DND-41 (cell line): ENCODE results near the gene RAB28.

Experiments
- ATAC-seq: fragments of 200-7000 bp; cut with Tn5 transposase; 3 replicates; pipeline ENCODE4 v1.9.1; 2021; ENCODE audit warnings: low read depth; ENCODE audit not compliant: insufficient read depth
- DNase-seq: peaks from one replicate; pipeline ENCODE4 v3.0.0-alpha.2; 2020
- H2AFZ ChIP-seq: 2 replicates; pipeline ENCODE4 v1.6.0; 2012; ENCODE audit warnings: low read depth, low read length
- H3K27ac ChIP-seq: 2 replicates; pipeline ENCODE4 v1.5.1; 2012; ENCODE audit warnings: low read length, inconsistent platforms
- H3K27me3 ChIP-seq: fragments of 200-600 bp; sonication (generic); 2 replicates; pipeline ENCODE4 v1.6.0; 2012; ENCODE audit warnings: low read length, mild to moderate bottlenecking, inconsistent platforms; ENCODE audit not compliant: insufficient read depth, poor library complexity
- H3K36me3 ChIP-seq: 2 replicates; pipeline ENCODE4 v1.5.1; 2012; ENCODE audit warnings: low read length, inconsistent platforms; ENCODE audit not compliant: insufficient read depth
- H3K4me1 ChIP-seq: 2 replicates; pipeline ENCODE4 v1.5.1; 2012; ENCODE audit warnings: mild to moderate bottlenecking, low read length; ENCODE audit not compliant: insufficient read depth
- H3K4me2 ChIP-seq: 2 replicates; pipeline ENCODE4 v1.6.0; 2012; ENCODE audit warnings: mild to moderate bottlenecking, moderate library complexity, low read length, inconsistent platforms; ENCODE audit not compliant: insufficient read depth
- H3K4me3 ChIP-seq, 2 experiments: fragments of 200-600 bp in 1 of 2; shearing (Covaris generic) in 1 of 2; 2 replicates each; pipeline ENCODE4 v1.5.1; 2012 to 2016; ENCODE audit warnings: inconsistent platforms in 2 of 2, low read length in 2 of 2, mild to moderate bottlenecking in 2 of 2, low read depth in 1 of 2, moderate library complexity in 1 of 2
- H3K79me2 ChIP-seq: 2 replicates; pipeline ENCODE4 v1.6.0; 2012; ENCODE audit warnings: low read length, inconsistent platforms; ENCODE audit not compliant: insufficient read depth
- H3K9ac ChIP-seq: 2 replicates; pipeline ENCODE4 v1.6.0; 2012; ENCODE audit warnings: low read depth, mild to moderate bottlenecking, inconsistent platforms, low read length, moderate library complexity
- H3K9me3 ChIP-seq: 2 replicates; pipeline ENCODE4 v1.5.1; 2012; ENCODE audit warnings: low read length, moderate library complexity, mild to moderate bottlenecking, inconsistent platforms; ENCODE audit not compliant: insufficient read depth, severe bottlenecking
- H4K20me1 ChIP-seq: 2 replicates; pipeline ENCODE4 v1.6.0; 2012; ENCODE audit warnings: low read length; ENCODE audit not compliant: insufficient read depth
- EZH2 ChIP-seq: IDR thresholded peaks from 3 replicates; pipeline ENCODE4 v1.6.1; 2012; ENCODE audit warnings: borderline replicate concordance, low read depth, mild to moderate bottlenecking, moderate library complexity, low read length, inconsistent platforms; ENCODE audit not compliant: severe bottlenecking
- TF ChIP-seq, protein P1 (sequence below): IDR thresholded peaks from 2 replicates; pipeline ENCODE4 v1.5.1; 2012; ENCODE audit warnings: borderline replicate concordance, low read length, moderate library complexity, mild to moderate bottlenecking; ENCODE audit not compliant: poor library complexity, severe bottlenecking; ENCODE audit errors: extremely low read depth

The RAB28 gene

DNA sequence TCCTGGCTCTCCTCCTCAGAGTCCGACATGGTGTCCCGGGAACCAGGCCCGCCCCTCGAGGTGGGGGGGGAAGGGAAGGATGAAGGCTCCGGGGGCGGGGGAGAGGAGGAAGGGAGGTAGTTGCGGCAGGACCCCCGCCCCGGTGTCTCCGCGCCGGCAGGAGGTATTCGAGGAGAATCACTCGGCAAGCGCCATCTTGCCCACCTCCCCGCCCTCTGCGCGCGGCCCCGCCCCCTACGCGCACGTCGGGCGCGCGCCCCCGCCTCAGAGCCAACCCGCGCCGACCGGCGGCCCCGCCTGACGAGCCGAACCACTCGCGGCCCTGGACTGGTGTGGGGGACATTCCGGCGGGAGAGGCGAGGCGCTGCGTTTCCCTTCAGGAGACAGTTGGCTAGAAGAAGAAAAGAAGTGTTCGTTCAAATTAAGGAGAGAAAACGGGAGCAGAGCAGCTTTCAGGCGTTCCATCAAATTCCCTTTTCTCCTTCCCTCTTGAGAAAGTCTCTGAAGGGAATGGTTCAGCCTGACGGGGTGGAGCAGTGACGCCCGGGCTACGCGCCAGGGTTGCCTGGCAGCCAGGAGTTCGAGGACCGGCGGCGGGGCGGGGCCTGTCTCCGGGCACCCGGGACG is at the start of gene RAB28:
TSS of gene RAB28 (minus strand) at position 219 of the 627 bp plus-strand sequence.
- Histone ChIP-seq H3K9ac (peak within 1 kb of the TSS; percentile 91), H3K27ac (peak within 1 kb of the TSS; percentile 99), H3K36me3 (no peaks in the 10 kb centered on the region; the same call in 1 of the 2 replicates), H3K4me1 (peaks cover 41% of the 10 kb centered on the region), H3K4me3 (peak within 1 kb of the TSS; percentile 57 to 93), H3K4me2 (peak within 1 kb of the TSS; percentile 84), H3K27me3 (no peaks in the 10 kb centered on the region), H3K9me3 (peaks cover 3% of the 10 kb centered on the region), H3K79me2 (peaks cover 47% of the 10 kb centered on the region), H4K20me1 (no peaks in the 10 kb centered on the region), H2AFZ (peak within 1 kb of the TSS; percentile 91)
- ATAC-seq (peak; percentile 91), DNase-seq (peak; percentile 92)
- TF ChIP-seq, protein P1, sequence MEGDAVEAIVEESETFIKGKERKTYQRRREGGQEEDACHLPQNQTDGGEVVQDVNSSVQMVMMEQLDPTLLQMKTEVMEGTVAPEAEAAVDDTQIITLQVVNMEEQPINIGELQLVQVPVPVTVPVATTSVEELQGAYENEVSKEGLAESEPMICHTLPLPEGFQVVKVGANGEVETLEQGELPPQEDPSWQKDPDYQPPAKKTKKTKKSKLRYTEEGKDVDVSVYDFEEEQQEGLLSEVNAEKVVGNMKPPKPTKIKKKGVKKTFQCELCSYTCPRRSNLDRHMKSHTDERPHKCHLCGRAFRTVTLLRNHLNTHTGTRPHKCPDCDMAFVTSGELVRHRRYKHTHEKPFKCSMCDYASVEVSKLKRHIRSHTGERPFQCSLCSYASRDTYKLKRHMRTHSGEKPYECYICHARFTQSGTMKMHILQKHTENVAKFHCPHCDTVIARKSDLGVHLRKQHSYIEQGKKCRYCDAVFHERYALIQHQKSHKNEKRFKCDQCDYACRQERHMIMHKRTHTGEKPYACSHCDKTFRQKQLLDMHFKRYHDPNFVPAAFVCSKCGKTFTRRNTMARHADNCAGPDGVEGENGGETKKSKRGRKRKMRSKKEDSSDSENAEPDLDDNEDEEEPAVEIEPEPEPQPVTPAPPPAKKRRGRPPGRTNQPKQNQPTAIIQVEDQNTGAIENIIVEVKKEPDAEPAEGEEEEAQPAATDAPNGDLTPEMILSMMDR = no peak
- TF ChIP-seq EZH2 = no peak

GRCh38 chr4:13531625-13531998 is 47.5 kb upstream of the RAB28 start:
- H3K4me1 ChIP-seq = no peaks in the 10 kb centered on the region
- H3K4me2 ChIP-seq = no peak overlapping the region
- no peak overlapping the region for H3K27ac ChIP-seq
- no peaks in the 10 kb centered on the region for H3K36me3 ChIP-seq
- no peak for DNase-seq
- H4K20me1 ChIP-seq = no peaks in the 10 kb centered on the region
- H3K9me3 ChIP-seq = no peaks in the 10 kb centered on the region
- no peaks in the 10 kb centered on the region for H3K27me3 ChIP-seq
- no peak overlapping the region for H3K4me3 ChIP-seq
- TF ChIP-seq EZH2 = no peak
- TF ChIP-seq, protein P1 = no peak
- no peak for ATAC-seq
- H3K9ac ChIP-seq = no peak overlapping the region
- no peak overlapping the region for H2AFZ ChIP-seq
- H3K79me2 ChIP-seq = no peaks in the 10 kb centered on the region

DNA sequence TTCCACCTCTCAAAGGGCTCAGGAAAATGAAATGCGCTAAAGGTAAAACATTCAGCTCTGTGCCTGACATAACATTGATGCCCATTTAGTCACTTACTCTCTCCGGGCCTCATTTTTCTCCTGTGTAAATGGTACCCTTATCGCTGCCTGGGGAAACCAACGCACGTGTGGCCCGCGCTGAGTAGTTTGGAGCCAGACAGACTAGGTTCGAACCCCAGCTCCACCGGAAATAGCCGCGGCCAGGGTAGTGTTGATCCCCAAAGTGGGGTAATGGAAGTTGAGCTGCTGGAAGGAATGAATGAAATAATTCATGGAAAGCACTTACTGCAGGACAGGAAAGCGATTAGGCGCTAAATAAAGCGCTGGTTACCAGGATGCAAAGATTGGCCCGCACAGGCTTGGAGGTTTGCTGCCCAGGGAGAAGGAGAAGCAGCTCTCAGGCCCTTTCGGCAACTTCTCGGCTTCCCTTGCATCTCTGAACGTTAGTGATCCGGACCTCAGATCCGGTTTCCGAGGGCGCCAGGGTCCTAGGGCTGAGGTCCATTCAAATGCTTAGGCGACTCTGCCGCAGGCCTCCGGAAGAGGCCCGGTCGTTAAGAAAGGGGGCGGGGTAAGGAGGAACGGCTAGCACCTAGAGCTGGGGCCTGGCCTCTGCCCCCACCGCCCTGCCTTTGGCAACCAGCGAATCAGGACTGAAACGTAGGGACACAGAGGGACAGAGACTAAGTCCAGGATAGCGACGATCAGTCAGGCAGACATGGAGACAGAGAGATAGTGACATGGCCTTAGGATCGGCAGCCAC is 46.9 kb upstream of the RAB28 start:
- Histone ChIP-seq H3K9ac (no peak overlapping the region), H3K4me3 (no peak overlapping the region), H3K27ac (no peak overlapping the region), H2AFZ (no peak overlapping the region), H4K20me1 (no peaks in the 10 kb centered on the region), H3K79me2 (no peaks in the 10 kb centered on the region), H3K27me3 (no peaks in the 10 kb centered on the region), H3K9me3 (no peaks in the 10 kb centered on the region), H3K4me1 (no peaks in the 10 kb centered on the region), H3K36me3 (no peaks in the 10 kb centered on the region), H3K4me2 (no peak overlapping the region)
- DNase-seq (no peak), ATAC-seq (no peak)
- TF ChIP-seq EZH2 = no peak
- TF ChIP-seq, protein P1 = no peak
